Astrocyte of the spinal cord (primary cell): ENCODE results near the gene PIPOX.
"Not testable (repeated sequence)": the region's sequence is repeated elsewhere in the genome, so short reads cannot be mapped to it uniquely, and the experiment has no call there.

Experiments used
- DNase-seq: peaks from one replicate; pipeline ENCODE4 v3.0.0; 2011; ENCODE audit warnings: low read depth, low spot score
- H3K4me3 ChIP-seq: 2 replicates; pipeline ENCODE4 v1.5.1; 2011; ENCODE audit warnings: low read depth, mild to moderate bottlenecking, low read length, moderate library complexity
- CTCF ChIP-seq: IDR thresholded peaks from 2 replicates; pipeline ENCODE4 v1.5.1; 2012; ENCODE audit warnings: low read depth, mild to moderate bottlenecking, low read length, inconsistent platforms
- in situ Hi-C: cut with HindIII; loops from 2 replicates; pipeline ENCODE4 v1.10.0; 2017; ENCODE audit warnings: low sequenced_read_pairs

PIPOX gene

DNA sequence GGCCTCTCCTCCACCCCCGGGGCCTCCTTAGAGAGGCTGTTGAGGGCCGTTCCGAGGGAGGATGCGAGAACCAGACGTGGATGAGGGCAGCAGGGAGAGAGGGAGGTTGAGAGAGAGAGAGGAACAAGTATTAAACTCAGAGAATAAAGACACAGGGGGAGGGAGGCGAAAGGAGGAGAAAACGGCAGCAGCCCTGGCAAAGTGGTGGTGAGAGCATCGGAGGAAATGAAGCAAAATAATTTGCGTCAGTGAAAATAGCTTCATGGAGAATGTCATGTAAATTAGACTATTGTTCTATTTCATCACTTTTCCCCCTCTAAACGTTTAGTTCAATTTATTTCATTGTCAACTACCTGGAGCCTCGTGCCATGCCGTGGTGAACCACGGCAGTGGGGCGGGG lies 38.0 kb downstream of the PIPOX start:
- in situ Hi-C loops, result no loop called here
- no peak for DNase-seq

DNA sequence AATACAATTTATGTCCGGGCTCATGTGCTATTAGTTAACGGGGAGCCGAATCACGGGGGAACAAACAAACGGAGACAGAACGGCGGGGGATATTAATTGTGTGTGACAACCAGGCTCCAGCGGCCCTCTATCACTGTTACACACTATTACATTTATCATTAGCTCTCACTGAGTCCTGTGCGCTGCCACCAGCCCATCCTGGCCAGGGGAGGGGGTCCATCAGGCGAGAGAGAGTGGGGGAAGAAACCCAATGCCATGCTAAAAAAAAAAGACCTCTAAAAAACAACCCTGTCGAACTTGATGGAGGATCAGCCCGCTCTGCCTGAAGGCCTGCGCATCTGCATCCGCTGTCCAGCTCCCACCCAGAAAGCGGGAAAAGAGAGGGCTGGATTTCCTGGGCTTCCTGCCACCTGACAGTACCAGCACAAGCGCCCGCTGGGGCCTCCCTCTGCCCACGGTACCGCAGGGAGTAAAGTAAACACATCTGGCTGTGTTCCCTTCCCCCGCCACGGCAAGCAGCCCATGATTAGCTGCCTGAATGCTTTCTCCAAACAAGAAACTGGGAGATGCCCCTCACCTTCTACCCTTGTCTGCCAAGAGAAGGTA lies 41.7 kb downstream of the PIPOX start:
- in situ Hi-C loops, result no loop called here
- DNase-seq, result peak; percentile 44
- no peak overlapping the region for H3K4me3 ChIP-seq
- TF ChIP-seq CTCF, result no peak

More for the DNA sequence above, 38.0 kb downstream of the PIPOX start:
- no peak overlapping the region for H3K4me3 ChIP-seq
- TF ChIP-seq CTCF, result no peak

DNA sequence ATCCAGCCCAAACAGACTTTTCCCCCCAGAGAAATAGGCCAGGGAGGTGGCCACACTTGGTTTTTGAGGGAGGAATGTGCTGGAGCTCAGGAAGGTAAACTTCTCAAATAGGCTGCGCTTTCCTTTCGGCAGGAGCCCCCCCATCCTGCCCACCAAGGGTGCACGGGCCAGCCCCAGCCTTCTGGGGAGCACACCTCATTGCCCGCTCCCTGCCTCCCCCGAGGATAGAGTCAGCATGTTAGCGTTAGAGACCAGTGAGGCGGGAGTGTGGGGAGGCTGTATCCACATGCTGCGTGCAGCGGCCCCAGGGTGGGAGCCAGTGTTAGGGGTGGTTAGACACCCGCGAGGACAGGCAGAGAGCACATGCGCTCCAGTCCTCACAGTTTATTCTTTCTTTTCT lies 42.3 kb downstream of the PIPOX start:
- no peak for TF ChIP-seq CTCF
- no peak overlapping the region for H3K4me3 ChIP-seq
- in situ Hi-C loops, result no loop called here
- no peak for DNase-seq

DNA sequence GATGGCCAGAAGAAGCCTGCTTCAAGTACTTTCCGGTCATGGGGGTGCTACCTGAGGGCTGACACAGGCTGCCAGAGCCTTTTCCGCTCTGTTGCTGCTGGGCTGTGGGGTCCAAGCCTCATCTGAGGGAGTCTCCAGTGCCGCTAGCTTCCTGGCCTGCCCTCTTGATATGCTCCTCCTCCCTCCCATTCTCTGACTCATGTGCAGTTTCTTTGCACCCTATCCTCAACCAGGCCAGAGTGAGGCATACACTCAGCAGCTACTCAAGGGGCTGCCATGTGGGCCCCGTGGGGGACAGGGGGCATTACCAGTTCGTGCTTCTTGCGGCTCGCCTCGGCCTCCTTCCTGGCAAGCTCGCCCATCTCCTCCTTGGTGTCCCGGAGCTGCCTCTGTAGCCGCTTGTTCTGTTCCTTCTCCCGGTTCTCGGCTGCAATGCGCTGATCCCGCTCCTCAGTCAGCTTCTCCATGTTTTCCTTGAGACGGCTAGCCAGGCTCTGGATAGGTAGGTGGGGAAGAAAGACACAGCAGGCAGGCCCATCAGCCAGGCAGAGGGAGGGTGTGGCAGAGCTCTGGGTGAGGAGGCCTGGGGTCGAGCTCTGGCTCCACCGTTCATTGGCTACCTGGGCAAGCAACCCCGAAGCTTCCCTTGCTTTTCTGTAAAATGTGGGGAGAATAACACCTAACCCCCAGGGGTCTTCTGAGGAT lies 43.8 kb downstream of the PIPOX start:
- no peak for TF ChIP-seq CTCF
- DNase-seq, result no peak
- H3K4me3 ChIP-seq, result no peak overlapping the region
- in situ Hi-C loops, result no loop called here

DNA sequence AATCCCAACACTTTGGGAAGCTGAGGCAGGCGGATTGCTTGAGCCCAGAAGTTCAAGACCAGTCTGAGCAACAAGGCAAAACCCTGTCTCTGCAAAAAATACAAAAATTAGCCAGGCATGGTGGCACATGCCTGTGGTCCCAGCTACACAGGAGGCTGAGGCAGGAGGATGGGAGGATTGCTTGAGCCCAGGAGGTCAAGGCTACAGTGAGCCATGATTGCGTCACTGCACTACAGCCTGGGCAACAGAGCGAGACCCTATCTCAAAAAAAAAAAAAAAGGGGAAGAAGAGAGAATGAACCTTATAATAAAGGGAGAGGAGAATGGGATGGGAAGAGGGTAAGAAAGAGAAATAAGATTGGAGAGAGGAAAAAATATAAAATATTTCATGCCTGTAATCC lies 45.8 kb downstream of the PIPOX start:
- DNase-seq, in situ Hi-C loops, H3K4me3 ChIP-seq: not testable (repeated sequence)

DNA sequence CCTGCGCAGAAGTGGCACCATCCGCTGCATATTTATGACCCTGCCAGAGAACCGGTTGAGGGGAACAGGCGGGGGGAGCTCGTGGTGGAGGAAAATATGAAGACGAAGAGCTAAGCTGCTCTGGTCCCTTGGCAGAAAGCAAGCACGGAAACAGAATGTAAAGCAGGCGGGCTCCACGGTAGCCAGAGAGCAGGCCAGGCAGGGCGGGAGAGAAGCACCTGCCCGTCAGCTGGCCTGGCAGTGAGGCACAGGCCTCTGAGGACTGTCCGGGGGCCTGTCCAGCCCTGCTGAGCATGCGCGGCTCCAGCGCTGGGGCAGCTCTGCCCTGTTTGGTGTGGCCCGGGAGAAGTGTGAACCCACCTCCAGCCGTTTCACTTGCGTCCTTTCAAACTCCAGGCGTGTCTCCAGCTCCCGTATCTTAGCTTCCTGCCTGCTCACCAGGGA lies 46.7 kb downstream of the PIPOX start:
- TF ChIP-seq CTCF, result no peak
- no peak for DNase-seq
- in situ Hi-C loops, result no loop called here
- no peak overlapping the region for H3K4me3 ChIP-seq

DNA sequence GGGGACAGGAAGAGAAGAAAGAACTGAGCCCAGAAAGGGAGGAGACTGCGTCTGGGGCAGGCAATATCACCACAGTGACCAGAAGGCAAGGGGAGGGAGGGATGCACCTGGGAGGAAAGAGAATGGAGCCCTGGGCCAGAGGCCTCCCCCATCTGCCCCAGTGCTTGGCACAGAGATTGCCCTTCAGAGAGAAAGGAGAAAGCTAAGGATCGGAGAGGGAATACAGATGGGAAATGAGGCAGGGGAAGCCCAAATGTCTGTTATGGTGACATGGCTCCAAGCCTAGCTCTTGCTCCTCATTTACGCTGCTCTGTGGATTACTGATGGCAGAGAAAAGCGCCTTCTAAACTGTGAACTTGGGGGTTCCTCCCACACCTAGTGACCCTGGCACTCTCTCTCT lies 47.2 kb downstream of the PIPOX start:
- TF ChIP-seq CTCF, result no peak
- in situ Hi-C loops, result no loop called here
- no peak for DNase-seq
- no peak overlapping the region for H3K4me3 ChIP-seq
